ENCODE measurements around the gene NOC2L. TPM values are rescaled to one million over a fixed set of nuclear protein-coding genes. Genes with fewer than 3 reads are reported as not detected.
A peak's percentile ranks its signal among the peaks of the same experiment; 100 is the strongest.

The NOC2L gene
- total and polyA plus RNA-seq, 2 donors from 2014 or later, result 42.4 to 65.5 TPM

GRCh38 chr1:997993-998744 is 39.1 kb upstream of the NOC2L start:
- peak; percentile 53 to 82 (median 67) for DNase-seq
- H3K36me3 ChIP-seq (ENCODE audit: control insufficient read depth in 2 of 3, insufficient read depth in 3 of 3, low read length in 3 of 3), result no peaks in the 10 kb centered on the region
- no peak for TF ChIP-seq CTCF (IDR thresholded peaks at IDR 0.05; ENCODE audit: borderline replicate concordance, extremely low read depth, insufficient read depth)
- no peaks in the 10 kb centered on the region for H3K9me3 ChIP-seq (ENCODE audit: control insufficient read depth in 2 of 3, insufficient read depth in 1 of 3, low read length in 3 of 3)
- H3K27ac ChIP-seq (ENCODE audit: low read depth in 2 of 2, low read length in 2 of 2), result no peak overlapping the region
- no peaks in the 10 kb centered on the region for H3K27me3 ChIP-seq (ENCODE audit: control insufficient read depth, insufficient read depth, low read length)
- intact Hi-C loops (cut with DNase I), result no loop called here
- no peak overlapping the region for H3K4me3 ChIP-seq (ENCODE audit: low read length in 3 of 3)
- no peak overlapping the region for H3K9ac ChIP-seq (ENCODE audit: low read length in 3 of 3)
- no peak for FAIRE-seq
- H3K4me1 ChIP-seq (ENCODE audit: control insufficient read depth in 2 of 3, insufficient read depth in 2 of 3, low read depth in 1 of 3, low read length in 3 of 3), result peaks cover 0 to 7% (median 0%) of the 10 kb centered on the region in 3 donors

- intact Hi-C loops (cut with DNase I), result no loop called here
- DNase-seq, result peak in 1 of 5 donors; percentile 79
Observed at GRCh38 chr1:997713-997992, 38.6 kb upstream of the NOC2L start.

GRCh38 chr1:996851-997712 is 38.0 kb upstream of the NOC2L start:
- no peaks in the 10 kb centered on the region for H3K27me3 ChIP-seq (ENCODE audit: control insufficient read depth, insufficient read depth, low read length)
- peak in 2 of 5 donors; percentile 59 to 70 for DNase-seq

More at GRCh38 chr1:997713-997992, 38.6 kb upstream of the NOC2L start:
- no peaks in the 10 kb centered on the region for H3K9me3 ChIP-seq (ENCODE audit: control insufficient read depth in 2 of 3, insufficient read depth in 1 of 3, low read length in 3 of 3)
- FAIRE-seq, result no peak
- H3K4me1 ChIP-seq (ENCODE audit: control insufficient read depth in 2 of 3, insufficient read depth in 2 of 3, low read depth in 1 of 3, low read length in 3 of 3), result peaks cover 0 to 7% (median 0%) of the 10 kb centered on the region in 3 donors
- H3K36me3 ChIP-seq (ENCODE audit: control insufficient read depth in 2 of 3, insufficient read depth in 3 of 3, low read length in 3 of 3), result no peaks in the 10 kb centered on the region
- H3K27me3 ChIP-seq (ENCODE audit: control insufficient read depth, insufficient read depth, low read length), result no peaks in the 10 kb centered on the region
- H3K4me3 ChIP-seq (ENCODE audit: low read length in 3 of 3), result no peak overlapping the region
- H3K27ac ChIP-seq (ENCODE audit: low read depth in 2 of 2, low read length in 2 of 2), result no peak overlapping the region
- H3K9ac ChIP-seq (ENCODE audit: low read length in 3 of 3), result no peak overlapping the region
- TF ChIP-seq CTCF (IDR thresholded peaks at IDR 0.05; ENCODE audit: borderline replicate concordance, extremely low read depth, insufficient read depth), result no peak

More at GRCh38 chr1:996851-997712, 38.0 kb upstream of the NOC2L start:
- Histone ChIP-seq H3K9ac (ENCODE audit: low read length in 3 of 3) (no peak overlapping the region), H3K9me3 (ENCODE audit: control insufficient read depth in 2 of 3, insufficient read depth in 1 of 3, low read length in 3 of 3) (no peaks in the 10 kb centered on the region), H3K27ac (ENCODE audit: low read depth in 2 of 2, low read length in 2 of 2) (no peak overlapping the region), H3K4me3 (ENCODE audit: low read length in 3 of 3) (no peak overlapping the region), H3K36me3 (ENCODE audit: control insufficient read depth in 2 of 3, insufficient read depth in 3 of 3, low read length in 3 of 3) (no peaks in the 10 kb centered on the region), H3K4me1 (ENCODE audit: control insufficient read depth in 2 of 3, insufficient read depth in 2 of 3, low read depth in 1 of 3, low read length in 3 of 3) (peaks cover 0 to 7% (median 0%) of the 10 kb centered on the region in 3 donors)
- FAIRE-seq, result no peak
- intact Hi-C loops (cut with DNase I), result no loop called here
- no peak for TF ChIP-seq CTCF (IDR thresholded peaks at IDR 0.05; ENCODE audit: borderline replicate concordance, extremely low read depth, insufficient read depth)
